ENCODE measurements around the gene WWOX. TPM values are rescaled to one million over a fixed set of nuclear protein-coding genes. Genes with fewer than 3 reads are reported as not detected.

Gene WWOX
- polyA plus RNA-seq, 1 donor (not counting 4 experiments of a cell fraction or from before 2014, with no cell fraction given), result 5.1 TPM

GRCh38 chr16:78551487-78552085, 452.1 kb downstream of the WWOX start:
- FAIRE-seq (no peak), DNase-seq (ENCODE audit: low read depth, low spot score) (no peak)
- no peaks in the 10 kb centered on the region for H3K4me1 ChIP-seq (ENCODE audit: control insufficient read depth, extremely low read depth, insufficient read depth, low read length)
- no peaks in the 10 kb centered on the region for H3K27me3 ChIP-seq (ENCODE audit: control insufficient read depth, extremely low read depth, insufficient read depth, low read length)
- H4K20me1 ChIP-seq (ENCODE audit: control insufficient read depth, extremely low read depth, insufficient read depth, low read length), result no peaks in the 10 kb centered on the region
- H3K27ac ChIP-seq (ENCODE audit: control insufficient read depth, insufficient read depth, low read length), result no peak overlapping the region
- H3K9ac ChIP-seq (ENCODE audit: control insufficient read depth, extremely low read depth, insufficient read depth, low read length), result no peak overlapping the region
- dilution Hi-C loops (cut with MboI; ENCODE audit: extremely low pct_ligation_motif_present, low sequenced_read_pairs), result no loop called here
- TF ChIP-seq EZH2 (IDR thresholded peaks at IDR 0.05; ENCODE audit: low read length) (no peak), CTCF (optimal IDR thresholded peaks at IDR 0.05 in 1 of 3, IDR thresholded peaks at IDR 0.05 in 1 of 3, conservative IDR thresholded peaks at IDR 0.05 in 1 of 3; ENCODE audit: extremely low read depth in 1 of 3, insufficient read depth in 2 of 3, low read length in 3 of 3) (no peak)
- no peaks in the 10 kb centered on the region for H3K9me1 ChIP-seq (ENCODE audit: control insufficient read depth, extremely low read depth, insufficient read depth, low read length)
- no peak overlapping the region for H3K4me3 ChIP-seq (ENCODE audit: control insufficient read depth in 2 of 3, extremely low read depth in 1 of 3, insufficient read depth in 2 of 3, low read depth in 1 of 3, low read length in 3 of 3)
- H3K79me2 ChIP-seq (ENCODE audit: control insufficient read depth, insufficient read depth, low read length), result no peaks in the 10 kb centered on the region
- H3K4me2 ChIP-seq (ENCODE audit: control insufficient read depth, extremely low read depth, insufficient read depth, low read depth, low read length), result no peak overlapping the region
- no peaks in the 10 kb centered on the region for H3K36me3 ChIP-seq (ENCODE audit: control insufficient read depth in 2 of 2, extremely low read depth in 1 of 2, insufficient read depth in 2 of 2, low read length in 2 of 2)
- no peaks in the 10 kb centered on the region for H3K9me3 ChIP-seq (ENCODE audit: control insufficient read depth, low read depth, low read length)
- no peak overlapping the region for H2AFZ ChIP-seq (ENCODE audit: control insufficient read depth, low read length)

- no peaks in the 10 kb centered on the region for H3K79me2 ChIP-seq (ENCODE audit: control insufficient read depth, insufficient read depth, low read length)
- dilution Hi-C loops (cut with MboI; ENCODE audit: extremely low pct_ligation_motif_present, low sequenced_read_pairs), result no loop called here
- H3K27ac ChIP-seq (ENCODE audit: control insufficient read depth, insufficient read depth, low read length), result no peak overlapping the region
- no peak overlapping the region for H3K9ac ChIP-seq (ENCODE audit: control insufficient read depth, extremely low read depth, insufficient read depth, low read length)
- no peaks in the 10 kb centered on the region for H4K20me1 ChIP-seq (ENCODE audit: control insufficient read depth, extremely low read depth, insufficient read depth, low read length)
- H2AFZ ChIP-seq (ENCODE audit: control insufficient read depth, low read length), result no peak overlapping the region
- no peak for TF ChIP-seq CTCF (optimal IDR thresholded peaks at IDR 0.05 in 1 of 3, IDR thresholded peaks at IDR 0.05 in 1 of 3, conservative IDR thresholded peaks at IDR 0.05 in 1 of 3; ENCODE audit: extremely low read depth in 1 of 3, insufficient read depth in 2 of 3, low read length in 3 of 3)
- no peak for TF ChIP-seq EZH2 (IDR thresholded peaks at IDR 0.05; ENCODE audit: low read length)
- H3K4me1 ChIP-seq (ENCODE audit: control insufficient read depth, extremely low read depth, insufficient read depth, low read length), result no peaks in the 10 kb centered on the region
- no peaks in the 10 kb centered on the region for H3K36me3 ChIP-seq (ENCODE audit: control insufficient read depth in 2 of 2, extremely low read depth in 1 of 2, insufficient read depth in 2 of 2, low read length in 2 of 2)
- DNase-seq (ENCODE audit: low read depth, low spot score) (no peak), FAIRE-seq (no peak)
- H3K9me3 ChIP-seq (ENCODE audit: control insufficient read depth, low read depth, low read length), result no peaks in the 10 kb centered on the region
- no peak overlapping the region for H3K4me2 ChIP-seq (ENCODE audit: control insufficient read depth, extremely low read depth, insufficient read depth, low read depth, low read length)
- no peaks in the 10 kb centered on the region for H3K9me1 ChIP-seq (ENCODE audit: control insufficient read depth, extremely low read depth, insufficient read depth, low read length)
- no peaks in the 10 kb centered on the region for H3K27me3 ChIP-seq (ENCODE audit: control insufficient read depth, extremely low read depth, insufficient read depth, low read length)
- no peak overlapping the region for H3K4me3 ChIP-seq (ENCODE audit: control insufficient read depth in 2 of 3, extremely low read depth in 1 of 3, insufficient read depth in 2 of 3, low read depth in 1 of 3, low read length in 3 of 3)
Observed at GRCh38 chr16:78552106-78552675, 452.7 kb downstream of the WWOX start.

Data from keratinocyte (primary cell).